ENCODE results near the gene PLAC8L1. TPM values are rescaled to one million over a fixed set of nuclear protein-coding genes. Genes with fewer than 3 reads are reported as not detected.
A peak's percentile ranks its signal among the peaks of the same experiment; 100 is the strongest.
"Not testable (repeated sequence)": the region's sequence is repeated elsewhere in the genome, so short reads cannot be mapped to it uniquely, and the experiment has no call there.

PLAC8L1 gene
- total RNA-seq, 1 donor from 2014 or later: 0.49 TPM

- intact Hi-C loops (cut with micrococcal nuclease): no loop called here
- no peak for DNase-seq
- peaks cover 24% of the 10 kb centered on the region for H3K36me3 ChIP-seq
- peaks cover 4% of the 10 kb centered on the region for H3K4me1 ChIP-seq
- TF ChIP-seq CTCF (IDR thresholded peaks at IDR 0.05; ENCODE audit: borderline replicate concordance): no peak
- no peaks in the 10 kb centered on the region for H3K27me3 ChIP-seq (ENCODE audit: low read depth)
- no peaks in the 10 kb centered on the region for H3K9me3 ChIP-seq (replicated peaks)
- H3K4me3 ChIP-seq: no peak overlapping the region
- no peak overlapping the region for H3K27ac ChIP-seq (replicated peaks)
These were observed 4.0 kb upstream of the PLAC8L1 start for GRCh38 chr5:146109379-146109778.

- peaks cover 20% of the 10 kb centered on the region for H3K36me3 ChIP-seq
- H3K4me3 ChIP-seq; H3K4me1 ChIP-seq; DNase-seq; H3K27me3 ChIP-seq (ENCODE audit: low read depth); H3K27ac ChIP-seq (replicated peaks); intact Hi-C loops (cut with micrococcal nuclease); H3K9me3 ChIP-seq (replicated peaks): not testable (repeated sequence)
These were observed 3.5 kb upstream of the PLAC8L1 start for GRCh38 chr5:146108870-146109269.

- H3K4me3 ChIP-seq: no peak overlapping the region
- H3K36me3 ChIP-seq: peaks cover 11% of the 10 kb centered on the region
- TF ChIP-seq CTCF (IDR thresholded peaks at IDR 0.05; ENCODE audit: borderline replicate concordance): no peak
- DNase-seq: no peak
- intact Hi-C loops (cut with micrococcal nuclease): no loop called here
- no peaks in the 10 kb centered on the region for H3K9me3 ChIP-seq (replicated peaks)
- H3K27ac ChIP-seq (replicated peaks): no peak overlapping the region
- peaks cover 15% of the 10 kb centered on the region for H3K4me1 ChIP-seq
- H3K27me3 ChIP-seq (ENCODE audit: low read depth): no peaks in the 10 kb centered on the region
These were observed 2.5 kb upstream of the PLAC8L1 start for GRCh38 chr5:146107901-146108300.

GRCh38 chr5:146103594-146103993 lies 1.8 kb downstream of the PLAC8L1 start:
- no peak for DNase-seq
- no peaks in the 10 kb centered on the region for H3K9me3 ChIP-seq (replicated peaks)
- H3K4me1 ChIP-seq: peaks cover 29% of the 10 kb centered on the region
- intact Hi-C loops (cut with micrococcal nuclease): no loop called here
- TF ChIP-seq CTCF (IDR thresholded peaks at IDR 0.05; ENCODE audit: borderline replicate concordance): no peak
- no peaks in the 10 kb centered on the region for H3K27me3 ChIP-seq (ENCODE audit: low read depth)
- no peak overlapping the region for H3K4me3 ChIP-seq
- peaks cover 3% of the 10 kb centered on the region for H3K36me3 ChIP-seq
- H3K27ac ChIP-seq (replicated peaks): peak overlapping the region; percentile 80

GRCh38 chr5:146101646-146102045 lies 3.7 kb downstream of the PLAC8L1 start:
- Histone ChIP-seq H3K4me1 (peaks cover 29% of the 10 kb centered on the region), H3K36me3 (peaks cover 3% of the 10 kb centered on the region), H3K27me3 (ENCODE audit: low read depth) (no peaks in the 10 kb centered on the region), H3K27ac (replicated peaks) (peak overlapping the region; percentile 11), H3K4me3 (no peak overlapping the region), H3K9me3 (replicated peaks) (no peaks in the 10 kb centered on the region)
- DNase-seq: no peak
- intact Hi-C loops (cut with micrococcal nuclease): no loop called here
- TF ChIP-seq CTCF (IDR thresholded peaks at IDR 0.05; ENCODE audit: borderline replicate concordance): no peak

- intact Hi-C loops (cut with micrococcal nuclease): no loop called here
- no peak overlapping the region for H3K4me3 ChIP-seq
- DNase-seq: no peak
- H3K27ac ChIP-seq (replicated peaks): no peak overlapping the region
- H3K9me3 ChIP-seq (replicated peaks): no peaks in the 10 kb centered on the region
- H3K27me3 ChIP-seq (ENCODE audit: low read depth): no peaks in the 10 kb centered on the region
- no peaks in the 10 kb centered on the region for H3K36me3 ChIP-seq
- TF ChIP-seq CTCF (IDR thresholded peaks at IDR 0.05; ENCODE audit: borderline replicate concordance): no peak
- peaks cover 15% of the 10 kb centered on the region for H3K4me1 ChIP-seq
These were observed 7.3 kb downstream of the PLAC8L1 start for GRCh38 chr5:146098047-146098446.

All from left ventricle myocardium inferior (tissue), 1 donor.